ENCODE data around the gene BRD1. TPM values are rescaled to one million over a fixed set of nuclear protein-coding genes. Genes with fewer than 3 reads are reported as not detected.

Gene BRD1
- total RNA-seq, 3 donors from 2014 or later (not counting 1 experiment from before 2014, with no cell fraction given): 126 to 154 (median 132) TPM

- 93% methylated on average over 12 of the region's 12 CpGs for WGBS (ENCODE audit: insufficient coverage)
- H3K27me3 ChIP-seq (ENCODE audit: control insufficient read depth, insufficient read depth, low read length): no peaks in the 10 kb centered on the region
- Mint-ChIP-seq H3K4me3 (no peak overlapping the region), H3K27ac (no peak overlapping the region), H3K4me1 (peaks cover 8 to 15% of the 10 kb centered on the region in 2 donors), H3K27me3 (ENCODE audit: low read depth in 2 of 2) (peaks cover 27 to 54% of the 10 kb centered on the region in 2 donors), H3K36me3 (no peaks in the 10 kb centered on the region), H3K9me3 (no peaks in the 10 kb centered on the region)
- TF ChIP-seq CTCF (IDR thresholded peaks at IDR 0.05): no peak
- H3K4me1 ChIP-seq (ENCODE audit: control insufficient read depth, insufficient read depth, low read length): peaks cover 7% of the 10 kb centered on the region
- no peak overlapping the region for H3K27ac ChIP-seq (ENCODE audit: low read length)
- no peak for ATAC-seq
- H3K4me3 ChIP-seq (ENCODE audit: low read length): no peak overlapping the region
- intact Hi-C loops (cut with micrococcal nuclease): no loop called here
- H3K36me3 ChIP-seq (ENCODE audit: control insufficient read depth, insufficient read depth, low read length): no peaks in the 10 kb centered on the region
- H3K9me3 ChIP-seq (ENCODE audit: control insufficient read depth, insufficient read depth, low read length): peaks cover 3% of the 10 kb centered on the region
- DNase-seq: no peak
Measured at GRCh38 chr22:49738006-49738405, 89.7 kb downstream of the BRD1 start.

GRCh38 chr22:49737101-49737551 lies 90.5 kb downstream of the BRD1 start:
- H3K4me3 Mint-ChIP-seq: no peak overlapping the region
- H3K27ac ChIP-seq (ENCODE audit: low read length): no peak overlapping the region
- H3K36me3 ChIP-seq (ENCODE audit: control insufficient read depth, insufficient read depth, low read length): no peaks in the 10 kb centered on the region
- peaks cover 3% of the 10 kb centered on the region for H3K9me3 ChIP-seq (ENCODE audit: control insufficient read depth, insufficient read depth, low read length)
- WGBS (ENCODE audit: insufficient coverage): 86% methylated on average over 12 of the region's 12 CpGs
- H3K4me1 Mint-ChIP-seq: peaks cover 9 to 18% of the 10 kb centered on the region in 2 donors
- H3K36me3 Mint-ChIP-seq: no peaks in the 10 kb centered on the region
- no peak for ATAC-seq
- H3K9me3 Mint-ChIP-seq: no peaks in the 10 kb centered on the region
- no peak for DNase-seq
- no peak overlapping the region for H3K4me3 ChIP-seq (ENCODE audit: low read length)
- intact Hi-C loops (cut with micrococcal nuclease): no loop called here
- no peaks in the 10 kb centered on the region for H3K27me3 ChIP-seq (ENCODE audit: control insufficient read depth, insufficient read depth, low read length)
- peaks cover 7% of the 10 kb centered on the region for H3K4me1 ChIP-seq (ENCODE audit: control insufficient read depth, insufficient read depth, low read length)
- no peak for TF ChIP-seq CTCF (IDR thresholded peaks at IDR 0.05)
- peaks cover 28 to 55% of the 10 kb centered on the region in 2 donors for H3K27me3 Mint-ChIP-seq (ENCODE audit: low read depth in 2 of 2)
- H3K27ac Mint-ChIP-seq: no peak overlapping the region

GRCh38 chr22:49736538-49736937 lies 91.1 kb downstream of the BRD1 start:
- Mint-ChIP-seq H3K36me3 (no peaks in the 10 kb centered on the region), H3K27me3 (ENCODE audit: low read depth in 2 of 2) (peaks cover 25 to 55% of the 10 kb centered on the region in 2 donors), H3K27ac (no peak overlapping the region), H3K4me3 (no peak overlapping the region), H3K9me3 (no peaks in the 10 kb centered on the region), H3K4me1 (peaks cover 9 to 18% of the 10 kb centered on the region in 2 donors)
- Histone ChIP-seq H3K27me3 (ENCODE audit: control insufficient read depth, insufficient read depth, low read length) (no peaks in the 10 kb centered on the region), H3K9me3 (ENCODE audit: control insufficient read depth, insufficient read depth, low read length) (peaks cover 3% of the 10 kb centered on the region), H3K27ac (ENCODE audit: low read length) (no peak overlapping the region), H3K36me3 (ENCODE audit: control insufficient read depth, insufficient read depth, low read length) (no peaks in the 10 kb centered on the region), H3K4me3 (ENCODE audit: low read length) (no peak overlapping the region), H3K4me1 (ENCODE audit: control insufficient read depth, insufficient read depth, low read length) (peaks cover 7% of the 10 kb centered on the region)
- DNase-seq (no peak), ATAC-seq (no peak)
- intact Hi-C loops (cut with micrococcal nuclease): no loop called here
- TF ChIP-seq CTCF (IDR thresholded peaks at IDR 0.05): no peak
- 87% methylated on average over 5 of the region's 5 CpGs for WGBS (ENCODE audit: insufficient coverage)

GRCh38 chr22:49735901-49736421 lies 91.7 kb downstream of the BRD1 start:
- Mint-ChIP-seq H3K27ac (no peak overlapping the region), H3K4me1 (peaks cover 9 to 18% of the 10 kb centered on the region in 2 donors), H3K4me3 (no peak overlapping the region), H3K36me3 (no peaks in the 10 kb centered on the region), H3K9me3 (no peaks in the 10 kb centered on the region), H3K27me3 (ENCODE audit: low read depth in 2 of 2) (peaks cover 24 to 55% of the 10 kb centered on the region in 2 donors)
- ATAC-seq (no peak), DNase-seq (no peak)
- H3K27ac ChIP-seq (ENCODE audit: low read length): no peak overlapping the region
- no peaks in the 10 kb centered on the region for H3K27me3 ChIP-seq (ENCODE audit: control insufficient read depth, insufficient read depth, low read length)
- H3K36me3 ChIP-seq (ENCODE audit: control insufficient read depth, insufficient read depth, low read length): no peaks in the 10 kb centered on the region
- intact Hi-C loops (cut with micrococcal nuclease): no loop called here
- H3K4me1 ChIP-seq (ENCODE audit: control insufficient read depth, insufficient read depth, low read length): peaks cover 7% of the 10 kb centered on the region
- peaks cover 3% of the 10 kb centered on the region for H3K9me3 ChIP-seq (ENCODE audit: control insufficient read depth, insufficient read depth, low read length)
- no peak overlapping the region for H3K4me3 ChIP-seq (ENCODE audit: low read length)
- 76% methylated on average over 11 of the region's 13 CpGs for WGBS (ENCODE audit: insufficient coverage)
- TF ChIP-seq CTCF (IDR thresholded peaks at IDR 0.05): no peak

Data from natural killer cell (primary cell).